HepG2 (cell line): ENCODE results near the gene SDC1. TPM values are rescaled to one million over a fixed set of nuclear protein-coding genes. Genes with fewer than 3 reads are reported as not detected.

Experiments used
- CEBPZ ChIP-seq: IDR thresholded peaks from 2 replicates; pipeline ENCODE4 v1.6.1; 2012; ENCODE audit warnings: low read length, improper control_type of control experiment
- GATA4 ChIP-seq: sonication (generic); IDR thresholded peaks from 2 replicates; pipeline ENCODE4 v1.6.1; 2016; ENCODE audit warnings: antibody characterized with exemption, low read depth, borderline replicate concordance
- GLI4 ChIP-seq: sonication (generic); formaldehyde crosslinking; IDR thresholded peaks from 2 replicates; pipeline ENCODE4 v1.5.1; 2020; ENCODE audit warnings: missing genetic modification reagents, mild to moderate bottlenecking, moderate library complexity, borderline replicate concordance
- NFATC3 ChIP-seq: sonication (generic); formaldehyde crosslinking; IDR thresholded peaks from 2 replicates; pipeline ENCODE4 v1.5.1; 2020; ENCODE audit warnings: mild to moderate bottlenecking, missing genetic modification reagents
- PAXIP1 ChIP-seq: sonication (generic); formaldehyde crosslinking; conservative IDR thresholded peaks from 2 replicates; pipeline ENCODE4 v1.4.0; 2020; ENCODE audit warnings: mild to moderate bottlenecking, missing genetic modification reagents, moderate library complexity
- PITX1 ChIP-seq: sonication (generic); formaldehyde crosslinking; IDR thresholded peaks from 2 replicates; pipeline ENCODE4 v1.5.1; 2020; ENCODE audit warnings: mild to moderate bottlenecking, missing genetic modification reagents
- RBFOX2 ChIP-seq: fragments of 200-400 bp; formaldehyde crosslinking; IDR thresholded peaks from 2 replicates; pipeline ENCODE4 v1.6.1; 2017; ENCODE audit warnings: low read depth, mild to moderate bottlenecking, low read length
- RBM22 ChIP-seq: fragments of 200-400 bp; formaldehyde crosslinking; optimal IDR thresholded peaks from 2 replicates; pipeline ENCODE3; 2017; ENCODE audit warnings: mild to moderate bottlenecking, low read length, moderate library complexity
- SALL2 ChIP-seq: sonication (generic); formaldehyde crosslinking; IDR thresholded peaks from 2 replicates; pipeline ENCODE4 v1.8.1; 2023; ENCODE audit warnings: mild to moderate bottlenecking, missing genetic modification reagents, inconsistent platforms
- TEAD2 ChIP-seq: sonication (generic); formaldehyde crosslinking; IDR thresholded peaks from 2 replicates; pipeline ENCODE4 v1.9.0; 2021; ENCODE audit warnings: missing genetic modification reagents
- ZBTB38 ChIP-seq: sonication (generic); formaldehyde crosslinking; IDR thresholded peaks from 2 replicates; pipeline ENCODE4 v1.5.1; 2020; ENCODE audit warnings: mild to moderate bottlenecking, missing genetic modification reagents
- ZNF281 ChIP-seq: sonication (generic); formaldehyde crosslinking; IDR thresholded peaks from 2 replicates; pipeline ENCODE4 v1.4.0; 2020; ENCODE audit warnings: missing genetic modification reagents, borderline replicate concordance
- ZNF558 ChIP-seq: sonication (generic); formaldehyde crosslinking; IDR thresholded peaks from 2 replicates; pipeline ENCODE4 v1.9.0; 2022; ENCODE audit warnings: mild to moderate bottlenecking, missing genetic modification reagents, borderline replicate concordance
- ZNF724P ChIP-seq: sonication (generic); formaldehyde crosslinking; IDR thresholded peaks from 2 replicates; pipeline ENCODE4 v1.8.0; 2022; ENCODE audit warnings: missing genetic modification reagents, borderline replicate concordance
- ZNF737 ChIP-seq: sonication (generic); formaldehyde crosslinking; IDR thresholded peaks from 2 replicates; pipeline ENCODE4 v1.5.0; 2020; ENCODE audit warnings: missing genetic modification reagents, mild to moderate bottlenecking, borderline replicate concordance
- ZNF816 ChIP-seq: sonication (generic); formaldehyde crosslinking; IDR thresholded peaks from 2 replicates; pipeline ENCODE4 v1.8.0; 2022; ENCODE audit warnings: missing genetic modification reagents, mild to moderate bottlenecking, borderline replicate concordance
- polyA plus RNA-seq, 8 experiments: library from polyadenylated mRNA; depleted of rRNA in 3 of 8; stranded (reverse) in 7 of 8; unstranded in 1 of 8; fragments of >200 nt; fragmentation: Illumina TruSeq in 4 of 8; extraction: Trizol in 4 of 8; gene quantifications; 2 replicates each; pipeline versions ENCODE4 v1.2.1 to v1.2.3, GENCODE V29; 2011 to 2016; ENCODE audit warnings: low read depth in 4 of 8, missing spikeins in 1 of 8, mixed read lengths in 1 of 8; ENCODE audit not compliant: insufficient read depth in 1 of 8
- total RNA-seq, 5 experiments: library from RNA; depleted of rRNA; stranded (reverse); fragments of >200 nt; fragmentation: Illumina TruSeq; extraction: Trizol; gene quantifications; 2 replicates each; pipeline ENCODE4 v1.2.3, GENCODE V29; 2016; ENCODE audit warnings: low read depth in 1 of 5
- TF ChIP-seq, protein P1 (sequence below): sonication (generic); formaldehyde crosslinking; IDR thresholded peaks from 2 replicates; pipeline ENCODE4 v1.4.0; 2020; ENCODE audit warnings: missing genetic modification reagents

The SDC1 gene
- total and polyA plus RNA-seq, 2 of the 13 experiments (the other 11 are each of a cell fraction or from before 2014, with no cell fraction given): 108 to 119 TPM

DNA sequence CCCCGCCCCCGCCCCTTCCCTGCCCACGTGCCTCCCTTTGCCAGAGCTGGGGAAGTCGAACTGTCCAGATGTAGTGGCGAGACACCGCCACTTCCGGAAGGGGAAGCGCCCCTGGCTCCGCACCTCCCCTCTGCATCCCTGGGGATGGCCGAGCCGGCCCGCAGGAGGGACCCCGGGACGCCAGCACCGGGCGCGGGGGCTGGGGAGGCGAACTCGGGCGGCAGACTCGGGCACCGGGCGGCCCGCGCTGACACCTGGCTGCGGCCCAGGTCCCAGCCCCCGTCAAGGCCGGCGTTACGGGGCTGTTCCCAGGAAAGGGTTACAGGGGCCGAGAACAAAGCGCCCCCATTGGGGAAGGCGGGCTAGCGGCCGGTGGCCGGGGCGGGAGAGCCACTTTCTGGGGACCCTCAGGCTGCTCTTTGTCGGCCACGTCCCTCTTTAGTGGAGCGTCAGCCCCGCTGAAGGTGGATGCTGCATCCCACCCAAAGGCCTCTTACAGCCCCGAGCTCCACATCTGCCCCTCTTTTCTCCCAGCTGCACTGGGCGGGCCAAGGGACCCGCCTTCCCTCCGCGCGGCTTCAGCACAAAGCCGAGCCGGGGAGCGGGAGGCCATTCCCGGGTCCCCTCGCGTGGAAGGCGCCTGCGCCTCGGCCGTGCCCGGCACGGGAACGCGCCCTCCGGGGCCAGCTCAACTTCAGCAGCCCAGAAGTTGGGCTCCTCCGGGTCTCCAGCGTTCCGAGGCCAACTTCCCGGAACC, 1.3 kb downstream of the SDC1 start (continued):
- TF ChIP-seq PAXIP1: peak; percentile 26; the same call in 1 of the 2 replicates
- no peak for TF ChIP-seq RBM22
- 0 out of 2 replicates have a peak, but pooled peaks have one; percentile 59 for TF ChIP-seq NFATC3
- TF ChIP-seq GATA4: no peak
- no peak for TF ChIP-seq ZBTB38
- TF ChIP-seq GLI4 (CRISPR knock-in tag): no peak; the same call in 1 of the 2 replicates
- TF ChIP-seq TEAD2: no peak
- no peak for TF ChIP-seq ZNF724P (CRISPR knock-in tag)
- TF ChIP-seq ZNF558 (CRISPR knock-in tag): peak; percentile 84
- no peak for TF ChIP-seq PITX1 (CRISPR knock-in tag)
- TF ChIP-seq, protein P1, sequence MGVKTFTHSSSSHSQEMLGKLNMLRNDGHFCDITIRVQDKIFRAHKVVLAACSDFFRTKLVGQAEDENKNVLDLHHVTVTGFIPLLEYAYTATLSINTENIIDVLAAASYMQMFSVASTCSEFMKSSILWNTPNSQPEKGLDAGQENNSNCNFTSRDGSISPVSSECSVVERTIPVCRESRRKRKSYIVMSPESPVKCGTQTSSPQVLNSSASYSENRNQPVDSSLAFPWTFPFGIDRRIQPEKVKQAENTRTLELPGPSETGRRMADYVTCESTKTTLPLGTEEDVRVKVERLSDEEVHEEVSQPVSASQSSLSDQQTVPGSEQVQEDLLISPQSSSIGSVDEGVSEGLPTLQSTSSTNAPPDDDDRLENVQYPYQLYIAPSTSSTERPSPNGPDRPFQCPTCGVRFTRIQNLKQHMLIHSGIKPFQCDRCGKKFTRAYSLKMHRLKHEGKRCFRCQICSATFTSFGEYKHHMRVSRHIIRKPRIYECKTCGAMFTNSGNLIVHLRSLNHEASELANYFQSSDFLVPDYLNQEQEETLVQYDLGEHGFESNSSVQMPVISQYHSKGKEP (CRISPR knock-in tag): no peak
- peak; percentile 10; the same call in 1 of the 2 replicates for TF ChIP-seq ZNF281 (CRISPR knock-in tag)
- no peak for TF ChIP-seq ZNF737 (CRISPR knock-in tag)
- TF ChIP-seq SALL2: no peak; the same call in 1 of the 2 replicates
- TF ChIP-seq RBFOX2: peak; percentile 79
- TF ChIP-seq CEBPZ: no peak
- peak; percentile 87 for TF ChIP-seq ZNF816 (CRISPR knock-in tag)
